ENCODE results near the gene ITPRIPL1.

Gene ITPRIPL1

GRCh38 chr2:96333708-96334107 lies 8.6 kb downstream of the ITPRIPL1 start:
- Histone ChIP-seq H3K4me3 (ENCODE audit: low read length) (peak overlapping the region; percentile 32), H3K9me3 (ENCODE audit: control insufficient read depth, insufficient read depth, low read length) (no peaks in the 10 kb centered on the region), H4K20me1 (ENCODE audit: control insufficient read depth, insufficient read depth, low read depth, low read length) (peaks cover 7% of the 10 kb centered on the region; the same call in 1 of the 2 replicates), H3K4me1 (ENCODE audit: control insufficient read depth, low read length) (peaks cover 40% of the 10 kb centered on the region), H3K36me3 (ENCODE audit: control insufficient read depth, low read length) (peaks cover 34% of the 10 kb centered on the region), H3K27ac (ENCODE audit: low read depth, low read length) (no peak overlapping the region), H3K27me3 (ENCODE audit: control insufficient read depth, low read length) (no peaks in the 10 kb centered on the region), H3F3A (ENCODE audit: control insufficient read depth, insufficient read depth) (peaks cover 12% of the 10 kb centered on the region), H3K9me2 (replicated peaks; ENCODE audit: control insufficient read depth, low read length) (no peaks in the 10 kb centered on the region), H3K4me2 (ENCODE audit: low read length) (peak overlapping the region; percentile 87), H3K79me2 (ENCODE audit: control insufficient read depth, low read length) (peaks cover 63% of the 10 kb centered on the region)
- TF ChIP-seq, protein P1, sequence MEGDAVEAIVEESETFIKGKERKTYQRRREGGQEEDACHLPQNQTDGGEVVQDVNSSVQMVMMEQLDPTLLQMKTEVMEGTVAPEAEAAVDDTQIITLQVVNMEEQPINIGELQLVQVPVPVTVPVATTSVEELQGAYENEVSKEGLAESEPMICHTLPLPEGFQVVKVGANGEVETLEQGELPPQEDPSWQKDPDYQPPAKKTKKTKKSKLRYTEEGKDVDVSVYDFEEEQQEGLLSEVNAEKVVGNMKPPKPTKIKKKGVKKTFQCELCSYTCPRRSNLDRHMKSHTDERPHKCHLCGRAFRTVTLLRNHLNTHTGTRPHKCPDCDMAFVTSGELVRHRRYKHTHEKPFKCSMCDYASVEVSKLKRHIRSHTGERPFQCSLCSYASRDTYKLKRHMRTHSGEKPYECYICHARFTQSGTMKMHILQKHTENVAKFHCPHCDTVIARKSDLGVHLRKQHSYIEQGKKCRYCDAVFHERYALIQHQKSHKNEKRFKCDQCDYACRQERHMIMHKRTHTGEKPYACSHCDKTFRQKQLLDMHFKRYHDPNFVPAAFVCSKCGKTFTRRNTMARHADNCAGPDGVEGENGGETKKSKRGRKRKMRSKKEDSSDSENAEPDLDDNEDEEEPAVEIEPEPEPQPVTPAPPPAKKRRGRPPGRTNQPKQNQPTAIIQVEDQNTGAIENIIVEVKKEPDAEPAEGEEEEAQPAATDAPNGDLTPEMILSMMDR (IDR thresholded peaks at IDR 0.05; ENCODE audit: low read depth, low read length, poor library complexity, severe bottlenecking): no peak
- TF ChIP-seq EZH2phosphoT487 (IDR thresholded peaks at IDR 0.05; ENCODE audit: borderline replicate concordance, low read length): no peak

- H3K36me3 ChIP-seq (ENCODE audit: control insufficient read depth, low read length): peaks cover 43% of the 10 kb centered on the region
- peaks cover 76% of the 10 kb centered on the region for H3K79me2 ChIP-seq (ENCODE audit: control insufficient read depth, low read length)
- H3K4me3 ChIP-seq (ENCODE audit: low read length): peak overlapping the region; percentile 89
- TF ChIP-seq, protein P1 (IDR thresholded peaks at IDR 0.05; ENCODE audit: low read depth, low read length, poor library complexity, severe bottlenecking): no peak
- no peak for TF ChIP-seq EZH2phosphoT487 (IDR thresholded peaks at IDR 0.05; ENCODE audit: borderline replicate concordance, low read length)
- H3K4me2 ChIP-seq (ENCODE audit: low read length): peak overlapping the region; percentile 87
- H4K20me1 ChIP-seq (ENCODE audit: control insufficient read depth, insufficient read depth, low read depth, low read length): peaks cover 4% of the 10 kb centered on the region; the same call in 1 of the 2 replicates
- H3K27ac ChIP-seq (ENCODE audit: low read depth, low read length): peak overlapping the region; percentile 84
- H3K27me3 ChIP-seq (ENCODE audit: control insufficient read depth, low read length): no peaks in the 10 kb centered on the region
- H3K9me2 ChIP-seq (replicated peaks; ENCODE audit: control insufficient read depth, low read length): no peaks in the 10 kb centered on the region
- H3K9me3 ChIP-seq (ENCODE audit: control insufficient read depth, insufficient read depth, low read length): no peaks in the 10 kb centered on the region
- H3K4me1 ChIP-seq (ENCODE audit: control insufficient read depth, low read length): peaks cover 42% of the 10 kb centered on the region
- H3F3A ChIP-seq (ENCODE audit: control insufficient read depth, insufficient read depth): peaks cover 12% of the 10 kb centered on the region
Measured at GRCh38 chr2:96336104-96336775, 11.1 kb downstream of the ITPRIPL1 start.

DNA sequence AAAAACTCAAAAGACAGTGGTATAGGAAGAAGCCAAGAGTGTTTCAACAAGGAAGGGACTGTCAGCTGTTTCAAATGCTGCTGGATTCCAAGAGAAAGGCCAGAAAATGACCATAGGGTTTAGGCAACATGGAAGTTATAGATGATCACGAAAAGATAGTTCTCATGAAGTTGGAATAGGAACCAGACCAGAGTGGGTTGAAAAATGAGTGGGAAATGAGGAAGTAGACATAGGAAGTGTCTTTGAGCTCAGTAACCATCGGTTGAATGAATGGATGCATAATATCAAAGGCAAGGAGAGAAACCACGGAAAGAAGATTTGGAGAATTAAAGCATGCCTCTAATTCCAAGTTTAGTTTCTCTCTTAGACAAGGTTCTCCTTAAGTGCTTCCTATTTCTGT lies 11.8 kb downstream of the ITPRIPL1 start:
- Histone ChIP-seq H3K4me2 (ENCODE audit: low read length) (peak overlapping the region; percentile 87), H3K9me3 (ENCODE audit: control insufficient read depth, insufficient read depth, low read length) (no peaks in the 10 kb centered on the region), H3K79me2 (ENCODE audit: control insufficient read depth, low read length) (peaks cover 81% of the 10 kb centered on the region), H3K27ac (ENCODE audit: low read depth, low read length) (peak overlapping the region; percentile 84), H4K20me1 (ENCODE audit: control insufficient read depth, insufficient read depth, low read depth, low read length) (peaks cover 4% of the 10 kb centered on the region; the same call in 1 of the 2 replicates), H3K9me2 (replicated peaks; ENCODE audit: control insufficient read depth, low read length) (no peaks in the 10 kb centered on the region), H3K4me1 (ENCODE audit: control insufficient read depth, low read length) (peaks cover 43% of the 10 kb centered on the region), H3F3A (ENCODE audit: control insufficient read depth, insufficient read depth) (peaks cover 12% of the 10 kb centered on the region; the same call in 1 of the 2 replicates), H3K4me3 (ENCODE audit: low read length) (peak overlapping the region; percentile 89), H3K27me3 (ENCODE audit: control insufficient read depth, low read length) (no peaks in the 10 kb centered on the region), H3K36me3 (ENCODE audit: control insufficient read depth, low read length) (peaks cover 50% of the 10 kb centered on the region)
- no peak for TF ChIP-seq EZH2phosphoT487 (IDR thresholded peaks at IDR 0.05; ENCODE audit: borderline replicate concordance, low read length)
- TF ChIP-seq, protein P1 (IDR thresholded peaks at IDR 0.05; ENCODE audit: low read depth, low read length, poor library complexity, severe bottlenecking): no peak

Measured in DOHH2 (cell line).